SK-N-SH (cell line): ENCODE data around the gene APEH. TPM values are rescaled to one million over a fixed set of nuclear protein-coding genes. Genes with fewer than 3 reads are reported as not detected.

Source experiments
- CTCF ChIA-PET: fragments of 300-600, 350-600 bp; formaldehyde crosslinking; extraction: SDS; loops from one replicate; lab custom pipeline; 2021; lab: Yijun Ruan, JAX
- POLR2A ChIA-PET: fragments of 350-600 bp; sonication (Branson Sonifier 250); formaldehyde crosslinking; extraction: SDS; loops from one replicate; lab custom pipeline; 2020; ENCODE audit warnings: antibody characterized with exemption, inconsistent platforms; lab: Yijun Ruan, JAX
- DNase-seq: peaks from one replicate; pipeline ENCODE4 v3.0.0; 2012
- H2AFZ ChIP-seq: fragments of 200-600 bp; sonication (generic); 2 replicates; pipeline ENCODE4 v1.8.1; 2016; ENCODE audit warnings: antibody characterized with exemption, mild to moderate bottlenecking, low read depth
- H3F3A ChIP-seq: fragments of 200-600 bp; sonication (generic); replicated peaks from 2 replicates; pipeline ENCODE3; 2016; ENCODE audit warnings: antibody characterized with exemption, mild to moderate bottlenecking; ENCODE audit not compliant: insufficient read depth
- H3K27ac ChIP-seq, 2 experiments: fragments of 200-500 bp in 1 of 2; fragments of 200-600 bp in 1 of 2; sonication (Bioruptor generic) in 1 of 2; sonication (generic), shearing (Covaris generic) in 1 of 2; 2 replicates each; pipeline versions ENCODE4 v1.5.1 to v1.6.1; 2014 to 2016; ENCODE audit warnings: low read depth in 2 of 2, inconsistent platforms in 1 of 2, low read length in 1 of 2, mild to moderate bottlenecking in 1 of 2, mixed read lengths in 1 of 2
- H3K27me3 ChIP-seq: fragments of 200-600 bp; sonication (generic), shearing (Covaris generic); 2 replicates; pipeline ENCODE4 v1.6.1; 2016; ENCODE audit warnings: mixed run types; ENCODE audit not compliant: insufficient read depth
- H3K36me3 ChIP-seq, 2 experiments: fragments of 200-500 bp in 1 of 2; fragments of 200-600 bp in 1 of 2; sonication (Bioruptor generic) in 1 of 2; sonication (generic) in 1 of 2; replicated peaks in 1 of 2; 2 replicates each; pipeline versions ENCODE3 to v1.5.1; 2014 to 2016; ENCODE audit warnings: low read length in 1 of 2, mild to moderate bottlenecking in 1 of 2; ENCODE audit not compliant: insufficient read depth in 2 of 2, control insufficient read depth in 1 of 2
- H3K4me1 ChIP-seq, 2 experiments: fragments of 200-500 bp in 1 of 2; fragments of 200-600 bp in 1 of 2; sonication (Bioruptor generic) in 1 of 2; sonication (generic), shearing (Covaris generic) in 1 of 2; 2 replicates each; pipeline versions ENCODE4 v1.5.1 to v1.6.1; 2014 to 2016; ENCODE audit warnings: low read depth in 1 of 2, low read length in 1 of 2, mixed run types in 1 of 2; ENCODE audit not compliant: insufficient read depth in 2 of 2, control insufficient read depth in 1 of 2
- H3K4me2 ChIP-seq: fragments of 200-600 bp; sonication (generic), shearing (Covaris generic); 2 replicates; pipeline ENCODE4 v1.6.1; 2017; ENCODE audit warnings: mixed run types
- H3K4me3 ChIP-seq, 2 experiments: fragments of 200-500 bp in 1 of 2; fragments of 200-600 bp in 1 of 2; sonication (Bioruptor generic) in 1 of 2; sonication (generic), shearing (Covaris generic) in 1 of 2; 2 replicates each; pipeline versions ENCODE4 v1.5.1 to v1.8.1; 2014 to 2016; ENCODE audit warnings: low read depth in 2 of 2, inconsistent platforms in 1 of 2, low read length in 1 of 2, mild to moderate bottlenecking in 1 of 2, mixed read lengths in 1 of 2, moderate library complexity in 1 of 2
- H3K79me2 ChIP-seq: fragments of 200-600 bp; sonication (generic); 2 replicates; pipeline ENCODE4 v1.8.1; 2017; ENCODE audit warnings: mild to moderate bottlenecking; ENCODE audit not compliant: insufficient read depth
- H3K9ac ChIP-seq: fragments of 200-600 bp; sonication (generic); 2 replicates; pipeline ENCODE4 v1.6.1; 2017; ENCODE audit warnings: mixed run types
- H3K9me2 ChIP-seq: fragments of 200-600 bp; sonication (generic); 2 replicates; pipeline ENCODE4 v1.6.1; 2017; ENCODE audit warnings: mixed run types
- H3K9me3 ChIP-seq: fragments of 200-600 bp; sonication (generic); 2 replicates; pipeline ENCODE4 v1.6.1; 2017; ENCODE audit warnings: mixed run types, mild to moderate bottlenecking, moderate library complexity
- H4K20me1 ChIP-seq: fragments of 200-600 bp; sonication (generic); 2 replicates; pipeline ENCODE4 v1.6.1; 2017; ENCODE audit warnings: mild to moderate bottlenecking, mixed run types; ENCODE audit not compliant: insufficient read depth
- REST ChIP-seq: IDR thresholded peaks from 2 replicates; pipeline ENCODE4 v1.6.1; 2012; ENCODE audit warnings: mild to moderate bottlenecking, low read depth, low read length, moderate library complexity
- WGBS: methylation state at CpG from one replicate; pipeline ENCODE4 v1.1.6; 2017; ENCODE audit warnings: low lambda C conversion rate; 5-methylcytosine and 5-hydroxymethylcytosine counted together
- polyA plus RNA-seq, 3 experiments: library from polyadenylated mRNA; depleted of rRNA; stranded (reverse); fragments of >200 nt; gene quantifications; 2 replicates each; pipeline ENCODE4 v1.2.3, GENCODE V29; 2012

Gene APEH
- polyA plus RNA-seq, 1 of the 3 experiments (the other 2 are of a cell fraction): 112 TPM

- no peaks in the 10 kb centered on the region for H3F3A ChIP-seq
- WGBS: 40% methylated on average over 3 of the region's 9 CpGs
- no peaks in the 10 kb centered on the region for H3K36me3 ChIP-seq
- no peak overlapping the region for H3K9ac ChIP-seq
- no peaks in the 10 kb centered on the region for H3K9me3 ChIP-seq
- CTCF ChIA-PET: interaction anchor here (0.8 to 3.3 kb wide), 4 partner anchors 24 to 103 kb away, joined by 3 to 13 read pairs (median 5); partner anchors contain the start of gene BSN
- no peaks in the 10 kb centered on the region for H3K79me2 ChIP-seq
- no peak for DNase-seq
- POLR2A ChIA-PET: no interaction called here
- H3K4me1 ChIP-seq: no peaks in the 10 kb centered on the region; a peak in 1 of 4 replicates
- TF ChIP-seq REST: no peak
- H2AFZ ChIP-seq: no peak overlapping the region
- H3K4me3 ChIP-seq: no peak overlapping the region
- H3K27ac ChIP-seq: no peak overlapping the region
- H4K20me1 ChIP-seq: no peaks in the 10 kb centered on the region
- no peak overlapping the region for H3K4me2 ChIP-seq
- no peaks in the 10 kb centered on the region for H3K9me2 ChIP-seq
- H3K27me3 ChIP-seq: no peaks in the 10 kb centered on the region
Measured at GRCh38 chr3:49642708-49643145, 31.4 kb upstream of the APEH start.

- H3K4me2 ChIP-seq: no peak overlapping the region
- DNase-seq: no peak
- H3K36me3 ChIP-seq: no peaks in the 10 kb centered on the region
- CTCF ChIA-PET: interaction anchor here (1.9 to 3.3 kb wide), 2 partner anchors 27 to 105 kb away, joined by 8 to 13 read pairs; no protein-coding TSS in a partner anchor
- H3K9me3 ChIP-seq: no peaks in the 10 kb centered on the region
- no peak overlapping the region for H3K27ac ChIP-seq
- WGBS: 50% methylated on average over 8 of the region's 8 CpGs
- TF ChIP-seq REST: no peak
- TF ChIP-seq, all 33 proteins: peak for 0
- no peak overlapping the region for H3K4me3 ChIP-seq
- H2AFZ ChIP-seq: no peak overlapping the region
- H3K27me3 ChIP-seq: no peaks in the 10 kb centered on the region
- H3F3A ChIP-seq: no peaks in the 10 kb centered on the region
- POLR2A ChIA-PET: no interaction called here
- H3K9ac ChIP-seq: no peak overlapping the region
- peaks cover 0 to 9% of the 10 kb centered on the region in 2 experiments; a peak in 1 of 4 replicates for H3K4me1 ChIP-seq
- H3K9me2 ChIP-seq: no peaks in the 10 kb centered on the region
- no peaks in the 10 kb centered on the region for H3K79me2 ChIP-seq
- H4K20me1 ChIP-seq: no peaks in the 10 kb centered on the region
Measured at GRCh38 chr3:49644684-49645083, 29.5 kb upstream of the APEH start.
